ENCODE results near the gene WDR62.

The WDR62 gene

GRCh38 chr19:36054733-36055686 lies at the start of gene WDR62:
Gene WDR62, plus strand, starts transcription at chr19:36054897. Its CDS starts 75 bp downstream, at chr19:36054972.
- in situ Hi-C loops (cut with MboI; ENCODE audit: low sequenced_read_pairs): no loop called here
- Histone ChIP-seq H3K27me3 (ENCODE audit: low read depth) (no peaks in the 10 kb centered on the region), H3K36me3 (replicated peaks) (peaks cover 25% of the 10 kb centered on the region), H3K4me3 (peak within 1 kb of the TSS; percentile 79), H3K4me1 (peaks cover 4% of the 10 kb centered on the region), H3K9me3 (no peaks in the 10 kb centered on the region)
- peak; percentile 93 to 98 for DNase-seq (ENCODE audit: low spot score in 2 of 2)

- DNase-seq (ENCODE audit: low spot score in 2 of 2): no peak
- Histone ChIP-seq H3K27me3 (ENCODE audit: low read depth) (no peaks in the 10 kb centered on the region), H3K4me3 (no peak overlapping the region), H3K4me1 (no peaks in the 10 kb centered on the region), H3K36me3 (replicated peaks) (no peaks in the 10 kb centered on the region), H3K9me3 (no peaks in the 10 kb centered on the region)
- in situ Hi-C loops (cut with MboI; ENCODE audit: low sequenced_read_pairs): no loop called here
These were observed 47.7 kb upstream of the WDR62 start for GRCh38 chr19:36006955-36007354.

- H3K4me1 ChIP-seq: 0 out of 2 replicates have a peak, but pooled peaks cover 3% of the 10 kb centered on the region
- H3K4me3 ChIP-seq: no peak within 1 kb of the TSS
- H3K27me3 ChIP-seq (ENCODE audit: low read depth): no peaks in the 10 kb centered on the region
- H3K9me3 ChIP-seq: no peaks in the 10 kb centered on the region
- no peaks in the 10 kb centered on the region for H3K36me3 ChIP-seq (replicated peaks)
- no peak for DNase-seq (ENCODE audit: low spot score in 2 of 2)
- in situ Hi-C loops (cut with MboI; ENCODE audit: low sequenced_read_pairs): no loop called here
These were observed 46.2 kb upstream of the WDR62 start, which contains the start of gene SYNE4 for GRCh38 chr19:36008336-36008978. Gene SYNE4, minus strand, starts transcription at chr19:36008813. Its CDS starts 132 bp downstream, at chr19:36008681.

GRCh38 chr19:36009220-36009619 lies 45.5 kb upstream of the WDR62 start:
- DNase-seq (ENCODE audit: low spot score in 2 of 2): no peak
- H3K36me3 ChIP-seq (replicated peaks): no peaks in the 10 kb centered on the region
- H3K27me3 ChIP-seq (ENCODE audit: low read depth): no peaks in the 10 kb centered on the region
- no peak overlapping the region for H3K4me3 ChIP-seq
- in situ Hi-C loops (cut with MboI; ENCODE audit: low sequenced_read_pairs): no loop called here
- H3K4me1 ChIP-seq: 0 out of 2 replicates have a peak, but pooled peaks cover 3% of the 10 kb centered on the region
- no peaks in the 10 kb centered on the region for H3K9me3 ChIP-seq

- DNase-seq (ENCODE audit: low spot score in 2 of 2): no peak
- in situ Hi-C loops (cut with MboI; ENCODE audit: low sequenced_read_pairs): no loop called here
- Histone ChIP-seq H3K4me1 (peaks cover 3% of the 10 kb centered on the region; the same call in 1 of the 2 replicates), H3K9me3 (no peaks in the 10 kb centered on the region), H3K27me3 (ENCODE audit: low read depth) (no peaks in the 10 kb centered on the region), H3K36me3 (replicated peaks) (no peaks in the 10 kb centered on the region), H3K4me3 (no peak overlapping the region)
These were observed 44.9 kb upstream of the WDR62 start for GRCh38 chr19:36009633-36010379.

GRCh38 chr19:36010402-36010801 lies 44.3 kb upstream of the WDR62 start:
- H3K27me3 ChIP-seq (ENCODE audit: low read depth): no peaks in the 10 kb centered on the region
- no peaks in the 10 kb centered on the region for H3K36me3 ChIP-seq (replicated peaks)
- H3K4me3 ChIP-seq: no peak overlapping the region
- in situ Hi-C loops (cut with MboI; ENCODE audit: low sequenced_read_pairs): no loop called here
- DNase-seq (ENCODE audit: low spot score in 2 of 2): no peak
- peaks cover 8% of the 10 kb centered on the region for H3K4me1 ChIP-seq
- no peaks in the 10 kb centered on the region for H3K9me3 ChIP-seq

GRCh38 chr19:36013280-36014011 lies 41.3 kb upstream of the WDR62 start:
- Histone ChIP-seq H3K27me3 (ENCODE audit: low read depth) (no peaks in the 10 kb centered on the region), H3K36me3 (replicated peaks) (no peaks in the 10 kb centered on the region; the same call in 1 of the 2 replicates), H3K9me3 (no peaks in the 10 kb centered on the region), H3K4me3 (peak overlapping the region; percentile 66), H3K4me1 (peaks cover 8% of the 10 kb centered on the region)
- in situ Hi-C loops (cut with MboI; ENCODE audit: low sequenced_read_pairs): no loop called here
- no peak for DNase-seq (ENCODE audit: low spot score in 2 of 2)

- H3K9me3 ChIP-seq: no peaks in the 10 kb centered on the region
- H3K27me3 ChIP-seq (ENCODE audit: low read depth): no peaks in the 10 kb centered on the region
- peak; percentile 98 to 100 for DNase-seq (ENCODE audit: low spot score in 2 of 2)
- H3K4me1 ChIP-seq: peaks cover 8% of the 10 kb centered on the region
- in situ Hi-C loops (cut with MboI; ENCODE audit: low sequenced_read_pairs): no loop called here
- no peaks in the 10 kb centered on the region; the same call in 1 of the 2 replicates for H3K36me3 ChIP-seq (replicated peaks)
- peak within 1 kb of the TSS; percentile 66 for H3K4me3 ChIP-seq
These were observed 40.4 kb upstream of the WDR62 start, which contains the start of gene ALKBH6 for GRCh38 chr19:36014012-36014924. Gene ALKBH6, minus strand, starts transcription at chr19:36014213. Its CDS starts 816 bp downstream, at chr19:36013397.

- Histone ChIP-seq H3K4me3 (no peak overlapping the region), H3K9me3 (no peaks in the 10 kb centered on the region), H3K4me1 (peaks cover 6% of the 10 kb centered on the region), H3K36me3 (replicated peaks) (peaks cover 20% of the 10 kb centered on the region; the same call in 1 of the 2 replicates), H3K27me3 (ENCODE audit: low read depth) (no peaks in the 10 kb centered on the region)
- no peak for DNase-seq (ENCODE audit: low spot score in 2 of 2)
- in situ Hi-C loops (cut with MboI; ENCODE audit: low sequenced_read_pairs): no loop called here
These were observed 35.5 kb upstream of the WDR62 start for GRCh38 chr19:36019061-36019670.

- no peaks in the 10 kb centered on the region for H3K9me3 ChIP-seq
- in situ Hi-C loops (cut with MboI; ENCODE audit: low sequenced_read_pairs): no loop called here
- no peaks in the 10 kb centered on the region for H3K27me3 ChIP-seq (ENCODE audit: low read depth)
- DNase-seq (ENCODE audit: low spot score in 2 of 2): no peak
- H3K4me1 ChIP-seq: no peaks in the 10 kb centered on the region
- no peak overlapping the region for H3K4me3 ChIP-seq
- H3K36me3 ChIP-seq (replicated peaks): peaks cover 20% of the 10 kb centered on the region; the same call in 1 of the 2 replicates
These were observed 31.3 kb upstream of the WDR62 start for GRCh38 chr19:36023432-36023831.

GRCh38 chr19:36025541-36025940 lies 29.2 kb upstream of the WDR62 start:
- no peaks in the 10 kb centered on the region for H3K4me1 ChIP-seq
- H3K4me3 ChIP-seq: no peak overlapping the region
- H3K36me3 ChIP-seq (replicated peaks): peaks cover 17% of the 10 kb centered on the region
- in situ Hi-C loops (cut with MboI; ENCODE audit: low sequenced_read_pairs): no loop called here
- DNase-seq (ENCODE audit: low spot score in 2 of 2): no peak
- H3K27me3 ChIP-seq (ENCODE audit: low read depth): no peaks in the 10 kb centered on the region
- no peaks in the 10 kb centered on the region for H3K9me3 ChIP-seq

All from HAP-1 (cell line).